Gastrocnemius medialis (tissue), 4 donors: ENCODE data around the gene AKAP12. TPM values are rescaled to one million over a fixed set of nuclear protein-coding genes. Genes with fewer than 3 reads are reported as not detected.

ENCODE experiments used
- ATAC-seq, 2 donors: fragments of 150-250 bp; one replicate each; pipeline ENCODE4 v1.9.1; 2016
- DNase-seq, 2 donors: peaks; one replicate each; pipeline ENCODE4 v3.0.0-alpha.2; 2019
- H3K27ac ChIP-seq, 4 donors: fragments of 200-600 bp; sonication (generic); 1 replicate in 1 of 4; 2 replicates in 3 of 4; pipeline ENCODE4 v1.5.1; 2016 to 2018; ENCODE audit warnings: mild to moderate bottlenecking in 2 of 4, moderate library complexity in 1 of 4
- H3K27me3 ChIP-seq, 3 donors: fragments of 200-600 bp; sonication (generic) in 2 of 3; 1 replicate in 1 of 3; 2 replicates in 2 of 3; pipeline versions ENCODE4 v1.5.1 to v1.6.0; 2016 to 2019; ENCODE audit warnings: mild to moderate bottlenecking in 1 of 3, moderate library complexity in 1 of 3
- H3K36me3 ChIP-seq, 2 donors: fragments of 200-600 bp; sonication (generic) in 1 of 2; one replicate each; pipeline ENCODE4 v1.5.1; 2017 to 2018
- H3K4me1 ChIP-seq, 2 donors: fragments of 200-600 bp; sonication (generic) in 1 of 2; one replicate each; pipeline ENCODE4 v1.5.1; 2016 to 2017; ENCODE audit warnings: mild to moderate bottlenecking in 2 of 2
- H3K4me3 ChIP-seq, 4 donors: fragments of 200-600 bp; sonication (generic) in 3 of 4; 1 replicate in 1 of 4; 2 replicates in 3 of 4; pipeline ENCODE4 v1.5.1; 2016 to 2019; ENCODE audit warnings: mild to moderate bottlenecking in 2 of 4
- H3K9me3 ChIP-seq, 3 donors: fragments of 200-600 bp; sonication (generic) in 2 of 3; 1 replicate in 1 of 3; 2 replicates in 2 of 3; pipeline ENCODE4 v1.5.1; 2016 to 2019
- POLR2A ChIP-seq, 2 donors: fragments of 450-650 bp; IDR thresholded peaks; one replicate each; pipeline ENCODE4 v1.6.1; 2017; ENCODE audit warnings: antibody characterized with exemption in 2 of 2, mild to moderate bottlenecking in 2 of 2, moderate library complexity in 2 of 2
- in situ Hi-C, 4 donors: fragments of 200-750 bp; cut with MboI; loops; one replicate each; pipeline versions ENCODE4 v1.15.0 to v1.8.0; 2017; ENCODE audit warnings: low sequenced_read_pairs in 4 of 4
- intact Hi-C: fragments of 100-400 bp; cut with DNase I; formaldehyde crosslinking; loops from one replicate; pipeline ENCODE4 v1.15.1; 2023; ENCODE audit warnings: low total_unique reads
- total RNA-seq, 4 donors: library from RNA; depleted of rRNA; stranded (reverse); fragments of >200 nt; gene quantifications; one replicate each; pipeline versions ENCODE4 v1.1.0 to v1.2.3, GENCODE V29; 2016
- TF ChIP-seq, protein P1 (sequence below), 5 experiments: fragments of 450-650 bp in 3 of 5; fragments of 200-600 bp in 2 of 5; sonication (generic) in 2 of 5; IDR thresholded peaks in 4 of 5; conservative IDR thresholded peaks in 1 of 5; 1 replicate in 4 of 5; 2 replicates in 1 of 5; pipeline ENCODE4 v1.5.1; 2016 to 2019; ENCODE audit warnings: antibody characterized with exemption in 5 of 5, mild to moderate bottlenecking in 3 of 5, moderate library complexity in 3 of 5

The AKAP12 gene
- total RNA-seq, 4 donors from 2014 or later = 6.4 to 17.3 (median 9.8) TPM

- intact Hi-C loops (no loop called here), in situ Hi-C loops (no loop called here)
- H3K4me1 ChIP-seq = peaks cover 0 to 5% of the 10 kb centered on the region in 2 donors
- ATAC-seq (no peak), DNase-seq (no peak)
- TF ChIP-seq, protein P1, sequence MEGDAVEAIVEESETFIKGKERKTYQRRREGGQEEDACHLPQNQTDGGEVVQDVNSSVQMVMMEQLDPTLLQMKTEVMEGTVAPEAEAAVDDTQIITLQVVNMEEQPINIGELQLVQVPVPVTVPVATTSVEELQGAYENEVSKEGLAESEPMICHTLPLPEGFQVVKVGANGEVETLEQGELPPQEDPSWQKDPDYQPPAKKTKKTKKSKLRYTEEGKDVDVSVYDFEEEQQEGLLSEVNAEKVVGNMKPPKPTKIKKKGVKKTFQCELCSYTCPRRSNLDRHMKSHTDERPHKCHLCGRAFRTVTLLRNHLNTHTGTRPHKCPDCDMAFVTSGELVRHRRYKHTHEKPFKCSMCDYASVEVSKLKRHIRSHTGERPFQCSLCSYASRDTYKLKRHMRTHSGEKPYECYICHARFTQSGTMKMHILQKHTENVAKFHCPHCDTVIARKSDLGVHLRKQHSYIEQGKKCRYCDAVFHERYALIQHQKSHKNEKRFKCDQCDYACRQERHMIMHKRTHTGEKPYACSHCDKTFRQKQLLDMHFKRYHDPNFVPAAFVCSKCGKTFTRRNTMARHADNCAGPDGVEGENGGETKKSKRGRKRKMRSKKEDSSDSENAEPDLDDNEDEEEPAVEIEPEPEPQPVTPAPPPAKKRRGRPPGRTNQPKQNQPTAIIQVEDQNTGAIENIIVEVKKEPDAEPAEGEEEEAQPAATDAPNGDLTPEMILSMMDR (IDR thresholded peaks at IDR 0.05 in 4 of 5, conservative IDR thresholded peaks at IDR 0.05 in 1 of 5) = no peak
- no peak for TF ChIP-seq POLR2A (IDR thresholded peaks at IDR 0.05)
- peak overlapping the region in 3 of 4 donors; percentile 7 to 43 (median 38) for H3K27ac ChIP-seq
- H3K4me3 ChIP-seq = peak overlapping the region in 1 of 4 donors; percentile 9
- no peaks in the 10 kb centered on the region for H3K9me3 ChIP-seq
- H3K27me3 ChIP-seq = no peaks in the 10 kb centered on the region
- no peaks in the 10 kb centered on the region for H3K36me3 ChIP-seq
Observed at GRCh38 chr6:151284548-151285017, 44.8 kb downstream of the AKAP12 start.

DNA sequence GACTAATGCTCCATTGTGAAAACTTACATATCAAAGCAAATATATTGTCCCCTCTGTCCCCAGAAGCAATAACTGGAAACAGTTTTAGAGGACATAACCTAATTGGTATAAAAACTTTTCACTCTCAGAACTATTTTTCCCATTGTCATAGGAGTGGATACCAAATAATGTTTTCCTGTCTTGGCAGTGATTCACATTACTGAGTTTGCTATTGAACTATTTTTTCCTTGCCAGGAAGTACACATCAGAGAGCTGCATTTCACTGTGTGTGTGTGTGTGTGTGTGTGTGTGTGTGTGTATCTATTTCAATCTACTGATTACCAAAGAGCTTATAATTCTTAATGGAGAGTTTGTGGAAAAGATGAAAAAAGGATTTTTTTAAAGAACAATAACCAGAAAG lies 45.4 kb downstream of the AKAP12 start:
- H3K4me3 ChIP-seq = no peak overlapping the region
- in situ Hi-C loops = no loop called here
- intact Hi-C loops = no loop called here

GRCh38 chr6:151286214-151286613 lies 46.4 kb downstream of the AKAP12 start:
- H3K4me1 ChIP-seq = peaks cover 0 to 5% of the 10 kb centered on the region in 2 donors

More for the DNA sequence above, 45.4 kb downstream of the AKAP12 start:
- Histone ChIP-seq H3K9me3 (no peaks in the 10 kb centered on the region), H3K27me3 (no peaks in the 10 kb centered on the region), H3K4me1 (peaks cover 0 to 5% of the 10 kb centered on the region in 2 donors), H3K36me3 (no peaks in the 10 kb centered on the region), H3K27ac (peak overlapping the region in 3 of 4 donors; percentile 7 to 43 (median 38))
- ATAC-seq (peak in 1 of 2 donors; percentile 33), DNase-seq (no peak)
- no peak for TF ChIP-seq POLR2A (IDR thresholded peaks at IDR 0.05)
- TF ChIP-seq, protein P1 (IDR thresholded peaks at IDR 0.05 in 4 of 5, conservative IDR thresholded peaks at IDR 0.05 in 1 of 5) = no peak

GRCh38 chr6:151288712-151289398 lies 49.1 kb downstream of the AKAP12 start:
- H3K27ac ChIP-seq = no peak overlapping the region
- no peak for ATAC-seq

More at GRCh38 chr6:151286214-151286613, 46.4 kb downstream of the AKAP12 start:
- no peak for ATAC-seq
- intact Hi-C loops (no loop called here), in situ Hi-C loops (no loop called here)
- TF ChIP-seq, protein P1 (IDR thresholded peaks at IDR 0.05 in 4 of 5, conservative IDR thresholded peaks at IDR 0.05 in 1 of 5) = no peak
- no peak for TF ChIP-seq POLR2A (IDR thresholded peaks at IDR 0.05)
- H3K4me3 ChIP-seq = no peak overlapping the region
- H3K9me3 ChIP-seq = no peaks in the 10 kb centered on the region
- H3K27me3 ChIP-seq = no peaks in the 10 kb centered on the region
- DNase-seq = no peak
- H3K27ac ChIP-seq = peak overlapping the region in 2 of 4 donors; percentile 40 to 54
- H3K36me3 ChIP-seq = no peaks in the 10 kb centered on the region

More at GRCh38 chr6:151288712-151289398, 49.1 kb downstream of the AKAP12 start:
- H3K4me1 ChIP-seq = peaks cover 5 to 6% of the 10 kb centered on the region in 2 donors
- no peaks in the 10 kb centered on the region for H3K9me3 ChIP-seq
- H3K4me3 ChIP-seq = no peak overlapping the region
- no peak for TF ChIP-seq POLR2A (IDR thresholded peaks at IDR 0.05)
- TF ChIP-seq, protein P1 (IDR thresholded peaks at IDR 0.05 in 4 of 5, conservative IDR thresholded peaks at IDR 0.05 in 1 of 5) = no peak
- intact Hi-C loops = no loop called here
- no peak for DNase-seq
- in situ Hi-C loops = no loop called here
- H3K27me3 ChIP-seq = no peaks in the 10 kb centered on the region
- H3K36me3 ChIP-seq = no peaks in the 10 kb centered on the region
